ENCODE measurements around the gene AP3S2. TPM values are rescaled to one million over a fixed set of nuclear protein-coding genes. Genes with fewer than 3 reads are reported as not detected.
A peak's percentile ranks its signal among the peaks of the same experiment; 100 is the strongest.
"Not testable (repeated sequence)": the region's sequence is repeated elsewhere in the genome, so short reads cannot be mapped to it uniquely, and the experiment has no call there.

AP3S2 gene
- polyA plus RNA-seq, 5 donors = 22.3 to 37.2 (median 30.1) TPM

- no peak for DNase-seq
Measured at GRCh38 chr15:89836267-89837133, 57.3 kb downstream of the AP3S2 start.

- DNase-seq = no peak
Measured at GRCh38 chr15:89835176-89835564, 58.6 kb downstream of the AP3S2 start.

- DNase-seq = not testable (repeated sequence)
Measured at GRCh38 chr15:89834465-89835175, 59.2 kb downstream of the AP3S2 start.

GRCh38 chr15:89833966-89834365 lies 59.8 kb downstream of the AP3S2 start:
- DNase-seq = no peak

- DNase-seq = no peak
Measured at GRCh38 chr15:89830639-89831038, 63.2 kb downstream of the AP3S2 start.

GRCh38 chr15:89829616-89830440 lies 64.0 kb downstream of the AP3S2 start:
- no peak for DNase-seq

GRCh38 chr15:89829161-89829560 lies 64.6 kb downstream of the AP3S2 start:
- DNase-seq = no peak

- DNase-seq = peak in 1 of 2 donors; percentile 27
Measured at GRCh38 chr15:89828281-89829145, 65.3 kb downstream of the AP3S2 start.

- no peak for DNase-seq
Measured at GRCh38 chr15:89827829-89828228, 66.0 kb downstream of the AP3S2 start.

GRCh38 chr15:89826671-89827655 lies 66.8 kb downstream of the AP3S2 start:
- DNase-seq = no peak

- no peak for DNase-seq
Measured at GRCh38 chr15:89825271-89825940, 68.4 kb downstream of the AP3S2 start.

GRCh38 chr15:89824607-89824867 lies 69.3 kb downstream of the AP3S2 start:
- no peak for DNase-seq

GRCh38 chr15:89823836-89824606 lies 69.8 kb downstream of the AP3S2 start:
- no peak for DNase-seq

GRCh38 chr15:89822951-89823711 lies 70.7 kb downstream of the AP3S2 start:
- DNase-seq = no peak

- DNase-seq = no peak
Measured at GRCh38 chr15:89822611-89822950, 71.2 kb downstream of the AP3S2 start.

GRCh38 chr15:89822026-89822425 lies 71.8 kb downstream of the AP3S2 start:
- no peak for DNase-seq

- DNase-seq = no peak
Measured at GRCh38 chr15:89820666-89821611, 72.9 kb downstream of the AP3S2 start.
